Tibial nerve (tissue), 4 donors: ENCODE measurements around the gene SERTAD1. TPM values are rescaled to one million over a fixed set of nuclear protein-coding genes. Genes with fewer than 3 reads are reported as not detected.
"Not testable (repeated sequence)": the region's sequence is repeated elsewhere in the genome, so short reads cannot be mapped to it uniquely, and the experiment has no call there.

Source experiments
- DNase-seq, 2 donors: peaks; one replicate each; pipeline ENCODE4 v3.0.0-alpha.2; 2019; ENCODE audit warnings: low spot score in 2 of 2
- H3K27ac ChIP-seq, 4 donors: fragments of 200-600 bp; sonication (generic) in 3 of 4; one replicate each; pipeline ENCODE4 v1.5.1; 2017 to 2019; ENCODE audit warnings: mild to moderate bottlenecking in 1 of 4
- H3K27me3 ChIP-seq, 2 donors: fragments of 200-600 bp; sonication (generic) in 1 of 2; one replicate each; pipeline versions ENCODE4 v1.5.1 to v1.6.0; 2017 to 2019
- H3K36me3 ChIP-seq, 3 donors: fragments of 200-600 bp; sonication (generic); one replicate each; pipeline ENCODE4 v1.5.1; 2018 to 2019
- H3K4me1 ChIP-seq, 4 donors: fragments of 200-600 bp; sonication (generic) in 3 of 4; one replicate each; pipeline ENCODE4 v1.5.1; 2017 to 2019
- H3K4me3 ChIP-seq, 4 donors: fragments of 200-600 bp; sonication (generic) in 3 of 4; one replicate each; pipeline ENCODE4 v1.5.1; 2017 to 2019; ENCODE audit warnings: mild to moderate bottlenecking in 1 of 4, moderate library complexity in 1 of 4
- H3K9me3 ChIP-seq, 4 donors: fragments of 200-600 bp; sonication (generic) in 3 of 4; one replicate each; pipeline ENCODE4 v1.5.1; 2017 to 2019
- EP300 ChIP-seq, 2 donors: sonication (generic); formaldehyde crosslinking; IDR thresholded peaks; one replicate each; pipeline ENCODE4 v1.6.1; 2017; ENCODE audit warnings: antibody characterized with exemption in 2 of 2, mild to moderate bottlenecking in 1 of 2
- POLR2A ChIP-seq, 2 donors: fragments of 450-650 bp; IDR thresholded peaks; one replicate each; pipeline ENCODE4 v1.6.1; 2017; ENCODE audit warnings: antibody characterized with exemption in 2 of 2, mild to moderate bottlenecking in 2 of 2, moderate library complexity in 2 of 2
- WGBS, 2 donors: methylation state at CpG; one replicate each; pipeline ENCODE4 v1.1.5; 2018; 5-methylcytosine and 5-hydroxymethylcytosine counted together
- total RNA-seq, 4 donors: library from RNA; depleted of rRNA; stranded (reverse); fragments of >200 nt; gene quantifications; one replicate each; pipeline ENCODE4 v1.1.0, GENCODE V29; 2016
- TF ChIP-seq, protein P1 (sequence below), 5 experiments: fragments of 200-600 bp in 3 of 5; fragments of 450-650 bp in 2 of 5; sonication (generic) in 3 of 5; IDR thresholded peaks; one replicate each; pipeline ENCODE4 v1.5.1; 2016 to 2019; ENCODE audit warnings: antibody characterized with exemption in 5 of 5, mild to moderate bottlenecking in 3 of 5, moderate library complexity in 2 of 5

The SERTAD1 gene
- total RNA-seq, 4 donors from 2014 or later: 18.9 to 22.2 (median 20.4) TPM

DNA sequence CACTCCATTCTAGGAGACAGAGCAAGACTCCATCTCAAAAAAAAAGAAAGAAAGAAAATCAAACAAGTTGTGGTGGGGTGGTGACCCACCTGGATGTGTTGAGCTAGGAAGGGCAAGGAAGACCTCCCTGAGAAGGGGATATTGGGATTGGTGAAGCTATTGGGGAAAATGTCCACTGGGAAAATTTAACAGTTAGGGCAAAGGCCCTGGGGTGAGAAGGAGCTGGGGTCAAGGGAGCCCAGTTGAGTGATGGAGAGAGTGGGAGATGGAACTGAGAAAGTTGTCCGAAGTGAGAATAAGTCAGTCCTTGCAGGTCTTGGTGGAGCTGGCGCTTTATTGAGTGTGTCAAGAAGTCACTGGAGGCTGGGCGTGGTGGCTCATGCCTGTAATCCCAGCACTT lies 12.5 kb upstream of the SERTAD1 start:
- Histone ChIP-seq H3K36me3 (peaks cover 0 to 22% (median 0%) of the 10 kb centered on the region in 3 donors), H3K27ac (no peak overlapping the region), H3K27me3 (no peaks in the 10 kb centered on the region), H3K9me3 (no peaks in the 10 kb centered on the region), H3K4me1 (peaks cover 0 to 35% (median 11%) of the 10 kb centered on the region in 4 donors), H3K4me3 (no peak overlapping the region)
- TF ChIP-seq, protein P1, sequence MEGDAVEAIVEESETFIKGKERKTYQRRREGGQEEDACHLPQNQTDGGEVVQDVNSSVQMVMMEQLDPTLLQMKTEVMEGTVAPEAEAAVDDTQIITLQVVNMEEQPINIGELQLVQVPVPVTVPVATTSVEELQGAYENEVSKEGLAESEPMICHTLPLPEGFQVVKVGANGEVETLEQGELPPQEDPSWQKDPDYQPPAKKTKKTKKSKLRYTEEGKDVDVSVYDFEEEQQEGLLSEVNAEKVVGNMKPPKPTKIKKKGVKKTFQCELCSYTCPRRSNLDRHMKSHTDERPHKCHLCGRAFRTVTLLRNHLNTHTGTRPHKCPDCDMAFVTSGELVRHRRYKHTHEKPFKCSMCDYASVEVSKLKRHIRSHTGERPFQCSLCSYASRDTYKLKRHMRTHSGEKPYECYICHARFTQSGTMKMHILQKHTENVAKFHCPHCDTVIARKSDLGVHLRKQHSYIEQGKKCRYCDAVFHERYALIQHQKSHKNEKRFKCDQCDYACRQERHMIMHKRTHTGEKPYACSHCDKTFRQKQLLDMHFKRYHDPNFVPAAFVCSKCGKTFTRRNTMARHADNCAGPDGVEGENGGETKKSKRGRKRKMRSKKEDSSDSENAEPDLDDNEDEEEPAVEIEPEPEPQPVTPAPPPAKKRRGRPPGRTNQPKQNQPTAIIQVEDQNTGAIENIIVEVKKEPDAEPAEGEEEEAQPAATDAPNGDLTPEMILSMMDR (IDR thresholded peaks at IDR 0.05): no peak
- no peak for TF ChIP-seq POLR2A (IDR thresholded peaks at IDR 0.05)
- TF ChIP-seq EP300 (IDR thresholded peaks at IDR 0.05): no peak
- no peak for DNase-seq
- WGBS, 2 donors: 94 to 99% methylated on average over 3 of the region's 3 CpGs

DNA sequence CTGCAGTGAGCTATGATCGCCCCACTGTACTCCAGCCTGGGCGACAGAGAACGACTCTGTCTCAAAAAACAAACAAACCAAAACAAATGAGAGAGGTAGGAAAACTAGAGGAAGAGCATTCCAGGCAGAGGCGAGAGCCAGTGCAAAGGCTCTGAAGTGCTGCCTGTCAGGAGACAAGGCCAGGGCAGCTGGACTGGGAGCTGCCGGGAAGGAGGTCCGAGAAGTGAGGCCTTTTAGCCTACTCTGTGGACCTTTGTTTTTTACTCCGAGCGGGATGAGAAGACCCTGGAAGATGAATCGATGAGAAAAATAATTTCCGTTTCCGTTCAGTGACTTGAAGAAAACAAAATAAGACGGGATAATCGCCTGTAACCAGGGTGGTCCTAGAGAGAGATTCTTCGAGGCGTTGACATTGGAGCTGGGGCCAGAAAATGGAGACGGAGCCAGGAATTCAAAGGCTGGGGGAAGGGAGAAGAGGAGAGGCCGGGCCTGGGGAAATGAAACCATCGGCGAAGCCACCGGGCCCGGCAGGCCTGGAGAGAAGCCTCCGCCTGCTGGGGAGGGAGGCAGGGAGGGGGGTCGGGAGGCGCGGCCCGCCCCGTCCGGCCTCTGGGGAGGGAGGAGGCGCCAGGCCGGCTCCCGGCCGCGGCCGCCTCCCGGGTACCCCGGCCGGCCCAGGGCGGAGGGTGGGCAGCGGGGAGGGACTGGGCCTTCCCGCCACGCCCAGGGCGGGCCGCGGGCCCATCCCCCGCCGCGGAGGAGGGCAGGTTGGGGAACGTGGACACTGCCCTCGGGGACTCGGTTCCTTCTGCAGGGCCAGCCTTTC lies 7.8 kb upstream of the SERTAD1 start:
- DNase-seq: peak; percentile 77 to 78
- WGBS, 2 donors: 1% methylated on average over 26 to 34 of the region's 50 CpGs
- H3K36me3 ChIP-seq: no peaks in the 10 kb centered on the region
- peak in 1 of 2 donors; percentile 93 for TF ChIP-seq EP300 (IDR thresholded peaks at IDR 0.05)
- TF ChIP-seq, protein P1 (IDR thresholded peaks at IDR 0.05): peak in 1 of 5 experiments; percentile 12
- TF ChIP-seq POLR2A (IDR thresholded peaks at IDR 0.05): peak; percentile 18 to 66
- H3K4me1 ChIP-seq: peaks cover 0 to 33% (median 16%) of the 10 kb centered on the region in 4 donors
- H3K27ac ChIP-seq: peak overlapping the region; percentile 92 to 98 (median 96)
- H3K27me3 ChIP-seq: no peaks in the 10 kb centered on the region
- H3K9me3 ChIP-seq: no peaks in the 10 kb centered on the region
- H3K4me3 ChIP-seq: peak overlapping the region; percentile 35 to 60 (median 48)

DNA sequence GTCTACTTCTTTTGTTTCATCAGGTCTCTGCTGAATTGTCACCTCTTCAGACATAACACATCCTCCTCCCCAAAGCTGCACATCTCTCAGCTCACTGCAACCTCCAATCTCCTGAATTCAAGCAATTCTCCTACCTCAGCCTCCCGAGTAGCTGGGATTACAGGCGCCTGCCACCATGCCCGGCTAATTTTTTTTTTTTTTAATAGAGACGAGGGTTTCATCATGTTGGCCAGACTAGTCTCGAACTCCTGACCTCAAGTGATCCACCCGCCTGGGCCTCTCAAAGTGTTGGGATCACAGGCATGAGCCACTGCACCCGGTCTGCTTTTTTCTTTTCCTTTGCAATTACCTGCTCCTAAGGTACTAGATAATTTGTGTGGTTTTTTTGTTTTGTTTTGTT lies 7.0 kb upstream of the SERTAD1 start:
- H3K27ac ChIP-seq: peak overlapping the region; percentile 92 to 98 (median 96)
- peak overlapping the region; percentile 35 to 60 (median 48) for H3K4me3 ChIP-seq
- not testable (repeated sequence) for DNase-seq, H3K27me3 ChIP-seq, H3K36me3 ChIP-seq, H3K9me3 ChIP-seq
- WGBS, 2 donors: 28 to 29% methylated on average over 7 of the region's 7 CpGs
- peaks cover 0 to 33% (median 16%) of the 10 kb centered on the region in 4 donors for H3K4me1 ChIP-seq

DNA sequence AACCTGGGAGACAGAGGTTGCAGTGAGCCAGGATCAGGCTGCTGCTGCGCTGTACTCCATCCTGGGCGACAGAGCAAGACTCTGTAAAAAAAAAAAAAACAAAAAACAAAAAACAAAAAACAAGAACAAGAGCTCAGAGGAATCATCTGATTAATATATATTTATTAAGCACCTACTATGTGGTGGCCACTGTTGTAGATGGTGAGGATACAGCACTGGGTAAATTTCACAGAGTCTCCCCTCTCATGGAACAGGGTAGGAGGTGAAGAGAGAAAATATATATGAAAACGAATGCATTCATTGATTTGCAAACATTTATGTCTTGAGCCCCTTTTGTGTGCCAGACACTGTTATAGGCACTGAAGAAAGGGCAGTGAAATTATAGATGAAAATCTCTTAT lies 5.9 kb upstream of the SERTAD1 start:
- Histone ChIP-seq H3K27me3 (no peaks in the 10 kb centered on the region), H3K9me3 (no peaks in the 10 kb centered on the region), H3K36me3 (no peaks in the 10 kb centered on the region), H3K4me3 (no peak overlapping the region), H3K4me1 (peaks cover 0 to 36% (median 17%) of the 10 kb centered on the region in 4 donors), H3K27ac (peak overlapping the region in 2 of 4 donors; percentile 92 to 96)
- TF ChIP-seq EP300 (IDR thresholded peaks at IDR 0.05) (no peak), POLR2A (IDR thresholded peaks at IDR 0.05) (no peak)
- TF ChIP-seq, protein P1 (IDR thresholded peaks at IDR 0.05): no peak
- 85 to 90% methylated on average over 3 of the region's 3 CpGs for WGBS, 2 donors
- DNase-seq: no peak

DNA sequence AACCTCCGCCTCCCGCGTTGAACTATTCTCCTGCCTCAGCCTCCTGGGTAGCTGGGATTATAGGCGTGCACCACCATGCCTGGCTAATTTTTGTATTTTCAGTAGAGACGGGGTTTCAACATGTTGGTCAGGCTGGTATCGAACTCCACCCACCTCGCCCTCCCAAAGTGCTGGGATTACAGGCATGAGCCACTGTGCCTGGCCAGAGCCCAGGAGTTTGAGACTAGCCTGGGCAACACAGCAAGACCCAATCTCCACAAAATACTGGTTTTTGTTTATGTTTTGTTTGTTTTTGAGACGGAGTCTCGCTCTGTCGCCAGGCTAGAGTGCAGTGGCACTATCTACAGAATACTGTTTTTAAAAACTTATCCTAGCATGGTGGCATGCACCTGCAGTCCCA lies 4.5 kb upstream of the SERTAD1 start:
- not testable (repeated sequence) for H3K4me3 ChIP-seq, H3K27me3 ChIP-seq, H3K9me3 ChIP-seq, H3K36me3 ChIP-seq, H3K27ac ChIP-seq, DNase-seq
- 96% methylated on average over 10 of the region's 10 CpGs for WGBS, 2 donors
- peaks cover 0 to 41% (median 22%) of the 10 kb centered on the region in 4 donors for H3K4me1 ChIP-seq

DNA sequence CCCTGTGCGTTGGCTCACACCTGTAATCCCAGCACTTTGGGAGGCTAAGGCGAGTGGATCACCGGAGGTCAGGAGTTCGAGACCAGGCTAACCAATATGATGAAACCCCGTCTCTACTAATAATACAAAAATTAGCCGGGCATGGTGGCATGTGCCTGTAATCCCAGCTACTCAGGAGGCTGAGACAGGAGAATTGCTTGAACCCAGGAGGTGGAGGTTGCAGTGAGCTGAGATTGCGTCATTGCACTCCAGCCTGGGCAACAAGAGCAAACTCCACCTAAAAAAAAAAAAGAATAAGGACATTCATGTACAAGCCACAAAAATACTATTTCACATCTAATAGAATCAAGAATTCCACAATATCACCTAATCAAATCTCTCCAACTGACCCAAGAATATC lies 2.4 kb upstream of the SERTAD1 start:
- not testable (repeated sequence) for H3K27ac ChIP-seq, H3K4me3 ChIP-seq, H3K9me3 ChIP-seq, H3K36me3 ChIP-seq, DNase-seq, H3K27me3 ChIP-seq
- WGBS, 2 donors: 89 to 90% methylated on average over 7 of the region's 7 CpGs
- peaks cover 0 to 44% (median 34%) of the 10 kb centered on the region in 4 donors for H3K4me1 ChIP-seq
